B cell (primary cell): ENCODE results near the gene RNF11. TPM values are rescaled to one million over a fixed set of nuclear protein-coding genes. Genes with fewer than 3 reads are reported as not detected.
"Not testable (repeated sequence)": the region's sequence is repeated elsewhere in the genome, so short reads cannot be mapped to it uniquely, and the experiment has no call there.

Experiments used
- ATAC-seq: fragments of 200-7000 bp; cut with Tn5 transposase; one replicate; pipeline ENCODE4 v1.10.0; 2021; ENCODE audit warnings: low read depth, mild to moderate bottlenecking, moderate number of reproducible peaks, moderate library complexity
- CTCF ChIA-PET: fragments of 350-600 bp; sonication (Branson Sonifier 250); formaldehyde crosslinking; loops from one replicate; lab custom pipeline; 2021; ENCODE audit warnings: antibody characterized with exemption, inconsistent platforms; lab: Charles Lee
- POLR2A ChIA-PET: fragments of 350-600 bp; sonication (Branson Sonifier 250); formaldehyde crosslinking; loops from one replicate; lab custom pipeline; 2021; ENCODE audit warnings: antibody characterized with exemption; lab: Charles Lee
- DNase-seq: peaks from one replicate; pipeline ENCODE4 v3.0.0; 2013
- H2AFZ ChIP-seq: 2 replicates; pipeline ENCODE4 v1.6.1; 2012; ENCODE audit warnings: mild to moderate bottlenecking, low read depth, low read length; ENCODE audit not compliant: insufficient read depth, poor library complexity, severe bottlenecking
- H3K27ac ChIP-seq, 2 donors: 1 replicate in 1 of 2; 2 replicates in 1 of 2; pipeline ENCODE4 v1.5.1; 2012 to 2013; ENCODE audit warnings: low read length in 2 of 2, mild to moderate bottlenecking in 2 of 2, moderate library complexity in 1 of 2
- H3K27me3 ChIP-seq, 4 experiments: fragments of 200-600 bp in 1 of 4; sonication (generic) in 1 of 4; replicated peaks in 1 of 4; 1 replicate in 2 of 4; 2 replicates in 2 of 4; pipeline versions ENCODE4 v1.6.1 to v1.7.0; 2013 to 2016; ENCODE audit warnings: low read length in 3 of 4, mild to moderate bottlenecking in 2 of 4, mixed read lengths in 1 of 4, moderate library complexity in 1 of 4; ENCODE audit not compliant: insufficient read depth in 4 of 4, control insufficient read depth in 3 of 4; ENCODE audit errors: control extremely low read depth in 1 of 4
- H3K36me3 ChIP-seq, 2 experiments: replicated peaks in 1 of 2; 1 replicate in 1 of 2; 2 replicates in 1 of 2; pipeline versions ENCODE4 v1.6.1 to v1.7.1; 2013; ENCODE audit warnings: low read length in 1 of 2; ENCODE audit not compliant: insufficient read depth in 2 of 2, control insufficient read depth in 1 of 2; ENCODE audit errors: control extremely low read depth in 1 of 2, extremely low read depth in 1 of 2
- H3K4me1 ChIP-seq, 2 donors: fragments of 200-600 bp in 1 of 2; sonication (generic) in 1 of 2; 1 replicate in 1 of 2; 2 replicates in 1 of 2; pipeline versions ENCODE4 v1.5.1 to v1.6.1; 2013 to 2017; ENCODE audit warnings: low read length in 2 of 2; ENCODE audit not compliant: control insufficient read depth in 2 of 2, insufficient read depth in 2 of 2
- H3K4me2 ChIP-seq: replicated peaks from 2 replicates; pipeline ENCODE3; 2012; ENCODE audit warnings: mild to moderate bottlenecking, low read depth, low read length; ENCODE audit not compliant: poor library complexity, severe bottlenecking
- H3K4me3 ChIP-seq, 5 experiments: fragments of 200-600 bp in 1 of 5; sonication (generic) in 1 of 5; 1 replicate in 3 of 5; 2 replicates in 2 of 5; pipeline versions ENCODE4 v1.5.1 to v1.7.0; 2011 to 2016; ENCODE audit warnings: low read length in 4 of 5, mild to moderate bottlenecking in 4 of 5, low read depth in 2 of 5, control low read depth in 1 of 5, moderate library complexity in 1 of 5; ENCODE audit not compliant: insufficient read depth in 1 of 5; ENCODE audit errors: control extremely low read depth in 1 of 5, extremely low read depth in 1 of 5
- H3K79me2 ChIP-seq: fragments of 200-600 bp; sonication (generic); one replicate; pipeline ENCODE4 v1.6.0; 2016; ENCODE audit warnings: low read length; ENCODE audit not compliant: control insufficient read depth, insufficient read depth
- H3K9ac ChIP-seq: fragments of 200-600 bp; sonication (generic); 2 replicates; pipeline ENCODE4 v1.6.1; 2017; ENCODE audit warnings: mild to moderate bottlenecking, low read length, moderate library complexity
- H3K9me3 ChIP-seq, 3 donors: one replicate each; pipeline versions ENCODE4 v1.6.1 to v1.7.1; 2013; ENCODE audit warnings: low read length in 2 of 3; ENCODE audit not compliant: control insufficient read depth in 2 of 3, insufficient read depth in 1 of 3; ENCODE audit errors: control extremely low read depth in 1 of 3
- H4K20me1 ChIP-seq: 2 replicates; pipeline ENCODE4 v1.6.0; 2012; ENCODE audit warnings: mild to moderate bottlenecking, low read length; ENCODE audit not compliant: insufficient read depth, control insufficient read depth, poor library complexity, severe bottlenecking
- H3K27ac Mint-ChIP-seq: one replicate; pipeline ENCODE4 v1.8.0; 2021; ENCODE audit warnings: mixed read lengths
- H3K27me3 Mint-ChIP-seq: one replicate; pipeline ENCODE4 v1.8.0; 2021; ENCODE audit warnings: mixed read lengths
- H3K4me1 Mint-ChIP-seq: one replicate; pipeline ENCODE4 v1.8.0; 2021; ENCODE audit warnings: mixed read lengths
- H3K4me3 Mint-ChIP-seq: one replicate; pipeline ENCODE4 v1.8.0; 2021; ENCODE audit warnings: mixed read lengths
- H3K9me3 Mint-ChIP-seq: one replicate; pipeline ENCODE4 v1.8.0; 2022; ENCODE audit warnings: mixed read lengths; ENCODE audit not compliant: insufficient read depth
- EZH2 ChIP-seq: IDR thresholded peaks from 2 replicates; pipeline ENCODE4 v1.6.1; 2012; ENCODE audit warnings: borderline replicate concordance, low read depth, mild to moderate bottlenecking, moderate library complexity, low read length; ENCODE audit not compliant: insufficient read depth, poor library complexity, severe bottlenecking
- WGBS: methylation state at CpG from one replicate; pipeline ENCODE4 v1.1.5; 2013; ENCODE audit warnings: missing lambda C conversion rate; ENCODE audit not compliant: insufficient coverage; 5-methylcytosine and 5-hydroxymethylcytosine counted together
- intact Hi-C: fragments of 100-400 bp; cut with micrococcal nuclease; formaldehyde crosslinking; loops from one replicate; pipeline ENCODE4 v1.10.0; 2022
- polyA plus RNA-seq: library from polyadenylated mRNA; depleted of rRNA; stranded (reverse); fragments of >200 nt; gene quantifications from 2 replicates; pipeline ENCODE4 v1.2.3, GENCODE V29; 2012
- total RNA-seq, 2 donors: library from RNA; stranded (reverse); fragments of 120-200 nt in 1 of 2; gene quantifications; 1 replicate in 1 of 2; 2 replicates in 1 of 2; pipeline versions ENCODE4 v1.2.3 to v1.2.4, GENCODE V29; 2013 to 2022
- TF ChIP-seq, protein P1 (sequence below): fragments of 200-600 bp; IDR thresholded peaks from one replicate; pipeline ENCODE4 v1.8.0; 2022; ENCODE audit warnings: antibody characterized with exemption, mild to moderate bottlenecking

Gene RNF11
- total and polyA plus RNA-seq, 2 donors (not counting 1 experiment from before 2014, with no cell fraction given) = 10.0 to 20.6 TPM

GRCh38 chr1:51251165-51251564, 15.1 kb downstream of the RNF11 start:
- H3K79me2 ChIP-seq = peaks cover 75% of the 10 kb centered on the region
- H3K4me2 ChIP-seq, DNase-seq, H2AFZ ChIP-seq, H3K4me1 ChIP-seq, H3K27me3 Mint-ChIP-seq, H3K27ac Mint-ChIP-seq, H3K9ac ChIP-seq, H3K27ac ChIP-seq, H3K4me3 ChIP-seq, H3K4me3 Mint-ChIP-seq, H3K27me3 ChIP-seq, intact Hi-C loops, H3K36me3 ChIP-seq, ATAC-seq, POLR2A ChIA-PET, H3K9me3 Mint-ChIP-seq, H3K9me3 ChIP-seq: not testable (repeated sequence)
- CTCF ChIA-PET = interaction anchor here (0.7 kb wide), 1 partner anchor 15 kb away, joined by 4 read pairs; no protein-coding TSS in a partner anchor
- peaks cover 23% of the 10 kb centered on the region for H4K20me1 ChIP-seq
- WGBS = over 99% methylated on average over 19 of the region's 20 CpGs
- H3K4me1 Mint-ChIP-seq = peaks cover 15% of the 10 kb centered on the region

DNA sequence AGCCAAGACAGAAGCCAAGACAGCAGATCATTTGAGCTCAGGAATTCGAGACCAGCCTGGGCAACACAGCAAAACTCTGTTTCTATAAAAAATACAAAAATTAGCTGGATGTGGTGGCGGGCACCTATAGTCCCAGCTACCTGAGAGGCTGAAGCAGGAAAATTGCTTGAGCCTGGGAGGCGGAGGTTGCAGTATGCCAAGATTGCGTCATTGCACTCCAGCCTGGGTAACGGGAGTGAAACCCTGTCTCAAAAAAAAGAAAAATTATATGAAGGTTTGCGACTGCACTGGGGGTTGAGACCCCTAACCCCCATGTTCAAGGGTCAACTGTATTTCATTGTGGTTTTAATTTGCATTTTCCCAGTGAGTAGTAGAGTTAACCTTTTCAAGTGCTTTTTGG, 16.3 kb downstream of the RNF11 start:
- DNase-seq = no peak
- Mint-ChIP-seq H3K4me3 (no peak overlapping the region), H3K27me3 (no peaks in the 10 kb centered on the region), H3K4me1 (peaks cover 4% of the 10 kb centered on the region), H3K9me3 (no peaks in the 10 kb centered on the region), H3K27ac (no peak overlapping the region)
- intact Hi-C loops = no loop called here
- no peaks in the 10 kb centered on the region for H3K36me3 ChIP-seq
- peaks cover 16% of the 10 kb centered on the region for H4K20me1 ChIP-seq
- peaks cover 0 to under 1% of the 10 kb centered on the region in 2 donors for H3K4me1 ChIP-seq
- POLR2A ChIA-PET = no interaction called here
- H3K4me2 ChIP-seq = no peak overlapping the region
- H3K4me3 ChIP-seq = no peak overlapping the region
- TF ChIP-seq EZH2 = no peak
- TF ChIP-seq, protein P1, sequence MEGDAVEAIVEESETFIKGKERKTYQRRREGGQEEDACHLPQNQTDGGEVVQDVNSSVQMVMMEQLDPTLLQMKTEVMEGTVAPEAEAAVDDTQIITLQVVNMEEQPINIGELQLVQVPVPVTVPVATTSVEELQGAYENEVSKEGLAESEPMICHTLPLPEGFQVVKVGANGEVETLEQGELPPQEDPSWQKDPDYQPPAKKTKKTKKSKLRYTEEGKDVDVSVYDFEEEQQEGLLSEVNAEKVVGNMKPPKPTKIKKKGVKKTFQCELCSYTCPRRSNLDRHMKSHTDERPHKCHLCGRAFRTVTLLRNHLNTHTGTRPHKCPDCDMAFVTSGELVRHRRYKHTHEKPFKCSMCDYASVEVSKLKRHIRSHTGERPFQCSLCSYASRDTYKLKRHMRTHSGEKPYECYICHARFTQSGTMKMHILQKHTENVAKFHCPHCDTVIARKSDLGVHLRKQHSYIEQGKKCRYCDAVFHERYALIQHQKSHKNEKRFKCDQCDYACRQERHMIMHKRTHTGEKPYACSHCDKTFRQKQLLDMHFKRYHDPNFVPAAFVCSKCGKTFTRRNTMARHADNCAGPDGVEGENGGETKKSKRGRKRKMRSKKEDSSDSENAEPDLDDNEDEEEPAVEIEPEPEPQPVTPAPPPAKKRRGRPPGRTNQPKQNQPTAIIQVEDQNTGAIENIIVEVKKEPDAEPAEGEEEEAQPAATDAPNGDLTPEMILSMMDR = no peak
- no peak overlapping the region for H3K27ac ChIP-seq
- H3K27me3 ChIP-seq = no peaks in the 10 kb centered on the region
- no peak overlapping the region for H3K9ac ChIP-seq
- no peak overlapping the region for H2AFZ ChIP-seq
- WGBS = 95% methylated on average over 6 of the region's 6 CpGs
- peaks cover 73% of the 10 kb centered on the region for H3K79me2 ChIP-seq
- CTCF ChIA-PET = no interaction called here
- H3K9me3 ChIP-seq = no peaks in the 10 kb centered on the region
- ATAC-seq = no peak
